ENCODE data around the gene RNF41.

RNF41 gene

DNA sequence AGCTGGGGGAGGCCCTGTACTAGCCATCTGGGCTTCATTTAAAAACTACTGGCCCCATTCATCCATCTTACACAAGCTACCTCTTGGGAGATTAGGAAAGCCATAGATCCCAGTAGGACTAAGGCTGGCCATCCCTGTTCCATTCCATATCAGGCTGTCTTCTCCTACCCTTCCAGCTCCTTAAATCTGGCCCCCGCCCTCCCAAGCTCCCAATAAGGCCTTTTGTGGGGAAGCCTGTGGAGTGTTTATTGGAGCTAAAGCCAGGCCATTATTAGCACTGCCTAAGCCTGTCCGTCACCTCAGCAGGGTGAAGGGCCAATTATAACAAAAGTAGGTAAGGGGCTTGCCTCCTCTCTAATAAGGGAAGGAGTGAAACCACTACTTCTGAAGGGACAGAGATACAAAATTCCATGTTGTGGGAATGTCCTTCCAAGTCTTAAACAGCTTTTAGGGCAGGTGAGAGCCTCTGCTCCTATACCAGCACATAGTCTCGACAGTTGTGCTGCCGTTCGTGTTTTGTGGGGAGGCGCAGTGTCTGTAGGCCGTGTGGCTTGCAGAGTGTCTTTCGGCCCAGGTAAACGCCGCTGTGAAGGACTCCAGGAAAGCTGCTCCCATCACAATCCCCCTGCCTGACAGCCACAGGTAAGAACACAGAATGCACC, 59.9 kb downstream of the RNF41 start:
- POLR2A ChIA-PET, result interaction anchor here (0.6 to 1.8 kb wide), 6 partner anchors 16 to 610 kb away, joined by 3 to 6 read pairs (median 4); partner anchors contain the start of genes ESYT1 and RNF41
- peaks cover 10 to 33% (median 30%) of the 10 kb centered on the region in 4 experiments for H3K4me1 ChIP-seq (ENCODE audit: control extremely low read depth in 1 of 4, control insufficient read depth in 4 of 4, insufficient read depth in 4 of 4, low read length in 3 of 4)
- H3K4me3 ChIP-seq (ENCODE audit: control insufficient read depth in 1 of 7, extremely low read depth in 1 of 7, insufficient read depth in 4 of 7, low read depth in 2 of 7, low read length in 6 of 7), result no peak overlapping the region
- no peak for DNase-seq
- H3K9me3 ChIP-seq (ENCODE audit: control extremely low read depth in 1 of 5, control insufficient read depth in 4 of 5, insufficient read depth in 2 of 5, low read depth in 1 of 5, low read length in 4 of 5), result no peaks in the 10 kb centered on the region
- H3K27ac ChIP-seq (ENCODE audit: insufficient read depth in 1 of 2, low read depth in 1 of 2, low read length in 2 of 2, poor library complexity in 1 of 2, severe bottlenecking in 2 of 2), result no peak overlapping the region
- no peaks in the 10 kb centered on the region for H3K27me3 ChIP-seq (replicated peaks in 2 of 5; ENCODE audit: control insufficient read depth in 4 of 5, insufficient read depth in 5 of 5, low read length in 4 of 5)
- peaks cover 2 to 70% (median 60%) of the 10 kb centered on the region in 4 experiments for H3K36me3 ChIP-seq (ENCODE audit: control insufficient read depth in 4 of 4, insufficient read depth in 4 of 4, low read length in 3 of 4)
- WGBS (ENCODE audit: insufficient coverage), result 98% methylated on average over 6 of the region's 10 CpGs
- CTCF ChIA-PET, result interaction anchor here (0.7 to 6.0 kb wide), 13 partner anchors 7 to 96 kb away, joined by 3 to 47 read pairs (median 5); partner anchors contain the start of genes ANKRD52, ESYT1, SMARCC2 and ZC3H10

DNA sequence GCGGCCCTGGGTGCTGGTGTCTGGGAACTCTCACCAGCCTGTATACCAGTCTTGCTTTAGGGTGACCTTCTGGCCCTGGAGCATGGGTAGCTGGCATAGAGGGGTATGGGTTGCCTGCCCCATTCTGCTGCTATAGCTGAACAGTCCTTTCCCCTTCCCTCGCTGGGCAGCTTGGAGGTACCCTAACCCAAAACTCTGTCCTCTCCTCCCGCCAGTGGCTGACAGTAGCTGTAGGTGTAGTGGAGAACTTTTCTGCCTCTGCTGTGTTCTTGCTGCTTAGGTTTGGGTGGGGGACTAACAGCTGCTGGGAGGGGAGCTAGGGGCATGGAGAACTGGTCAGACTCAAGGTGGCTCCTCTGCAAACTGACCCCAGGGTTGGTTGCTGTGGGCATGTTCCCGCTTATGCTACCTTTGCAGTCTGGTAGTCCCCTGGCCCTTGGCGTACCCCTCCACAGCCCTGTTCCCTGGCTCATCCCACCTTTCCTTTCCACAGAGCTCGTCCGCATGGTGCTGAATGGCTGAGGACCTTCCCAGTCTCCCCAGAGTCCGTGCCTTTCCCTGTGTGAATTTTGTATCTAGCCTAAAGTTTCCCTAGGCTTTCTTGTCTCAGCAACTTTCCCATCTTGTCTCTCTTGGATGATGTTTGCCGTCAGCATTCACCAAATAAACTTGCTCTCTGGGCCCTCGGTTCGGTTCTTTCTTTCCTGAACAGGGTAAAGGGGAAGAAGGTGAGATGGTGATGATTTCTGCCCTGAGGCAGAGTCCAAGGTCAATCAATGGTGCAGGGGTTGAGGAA, 60.6 kb downstream of the RNF41 start:
- Histone ChIP-seq H3K4me3 (ENCODE audit: control insufficient read depth in 1 of 7, extremely low read depth in 1 of 7, insufficient read depth in 4 of 7, low read depth in 2 of 7, low read length in 6 of 7) (peak overlapping the region in 1 of 7 experiments; percentile 41), H3K27ac (ENCODE audit: insufficient read depth in 1 of 2, low read depth in 1 of 2, low read length in 2 of 2, poor library complexity in 1 of 2, severe bottlenecking in 2 of 2) (peak overlapping the region in 1 of 2 experiments; percentile 98), H3K36me3 (ENCODE audit: control insufficient read depth in 4 of 4, insufficient read depth in 4 of 4, low read length in 3 of 4) (peaks cover 2 to 65% (median 58%) of the 10 kb centered on the region in 4 experiments), H3K4me1 (ENCODE audit: control extremely low read depth in 1 of 4, control insufficient read depth in 4 of 4, insufficient read depth in 4 of 4, low read length in 3 of 4) (peaks cover 10 to 35% (median 31%) of the 10 kb centered on the region in 4 experiments), H3K9me3 (ENCODE audit: control extremely low read depth in 1 of 5, control insufficient read depth in 4 of 5, insufficient read depth in 2 of 5, low read depth in 1 of 5, low read length in 4 of 5) (no peaks in the 10 kb centered on the region), H3K27me3 (replicated peaks in 2 of 5; ENCODE audit: control insufficient read depth in 4 of 5, insufficient read depth in 5 of 5, low read length in 4 of 5) (no peaks in the 10 kb centered on the region)
- 96% methylated on average over 6 of the region's 11 CpGs for WGBS (ENCODE audit: insufficient coverage)
- CTCF ChIA-PET, result interaction anchor here (0.6 to 6.0 kb wide), 13 partner anchors 8 to 69 kb away, joined by 3 to 47 read pairs (median 4); partner anchors contain the start of genes ESYT1, SMARCC2 and ZC3H10
- no peak for DNase-seq
- POLR2A ChIA-PET, result interaction anchor here (0.6 to 1.4 kb wide), 4 partner anchors 10 to 61 kb away, joined by 4 to 6 read pairs (median 4); partner anchors contain the start of genes ESYT1 and RNF41

DNA sequence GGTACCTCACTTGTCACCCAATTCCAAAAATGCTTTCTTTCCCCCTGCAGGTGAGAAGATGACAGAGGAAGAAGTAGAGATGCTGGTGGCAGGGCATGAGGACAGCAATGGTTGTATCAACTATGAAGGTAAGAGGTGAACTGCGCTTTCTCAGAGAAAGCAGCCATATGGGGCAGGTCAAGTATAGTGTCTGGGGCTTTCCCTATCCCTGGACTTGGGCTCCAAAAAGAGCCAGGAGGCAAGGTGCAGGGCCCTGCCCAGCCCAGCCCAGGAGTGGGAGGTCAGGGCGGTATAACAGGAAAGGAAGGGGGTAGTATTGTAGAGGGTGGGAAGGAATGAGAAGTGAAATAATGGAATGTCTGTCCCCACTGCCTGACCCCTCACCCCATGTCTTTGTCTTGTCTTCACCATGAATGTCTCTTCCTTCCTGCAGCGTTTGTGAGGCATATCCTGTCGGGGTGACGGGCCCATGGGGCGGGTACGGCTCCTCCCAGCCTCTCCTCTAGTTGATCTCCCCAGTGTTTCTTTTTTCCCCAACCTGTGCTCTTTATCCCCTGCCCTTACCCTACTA, 61.4 kb downstream of the RNF41 start:
- peaks cover 0 to 64% (median 56%) of the 10 kb centered on the region in 4 experiments for H3K36me3 ChIP-seq (ENCODE audit: control insufficient read depth in 4 of 4, insufficient read depth in 4 of 4, low read length in 3 of 4)
- H3K4me1 ChIP-seq (ENCODE audit: control extremely low read depth in 1 of 4, control insufficient read depth in 4 of 4, insufficient read depth in 4 of 4, low read length in 3 of 4), result peaks cover 10 to 35% (median 31%) of the 10 kb centered on the region in 4 experiments
- peak overlapping the region in 5 of 7 experiments; percentile 41 to 98 (median 91) for H3K4me3 ChIP-seq (ENCODE audit: control insufficient read depth in 1 of 7, extremely low read depth in 1 of 7, insufficient read depth in 4 of 7, low read depth in 2 of 7, low read length in 6 of 7)
- 65% methylated on average over 5 of the region's 7 CpGs for WGBS (ENCODE audit: insufficient coverage)
- no peaks in the 10 kb centered on the region for H3K27me3 ChIP-seq (replicated peaks in 2 of 5; ENCODE audit: control insufficient read depth in 4 of 5, insufficient read depth in 5 of 5, low read length in 4 of 5)
- H3K9me3 ChIP-seq (ENCODE audit: control extremely low read depth in 1 of 5, control insufficient read depth in 4 of 5, insufficient read depth in 2 of 5, low read depth in 1 of 5, low read length in 4 of 5), result no peaks in the 10 kb centered on the region
- DNase-seq, result no peak
- ChIA-PET CTCF (interaction anchor here (0.6 to 5.6 kb wide), 10 partner anchors 9 to 69 kb away, joined by 3 to 36 read pairs (median 4); partner anchors contain the start of genes SMARCC2 and ZC3H10), POLR2A (interaction anchor here (1.0 to 1.2 kb wide), 2 partner anchors 28 to 32 kb away, joined by 4 to 6 read pairs; partner anchors contain the start of gene ESYT1)
- H3K27ac ChIP-seq (ENCODE audit: insufficient read depth in 1 of 2, low read depth in 1 of 2, low read length in 2 of 2, poor library complexity in 1 of 2, severe bottlenecking in 2 of 2), result peak overlapping the region in 1 of 2 experiments; percentile 98

DNA sequence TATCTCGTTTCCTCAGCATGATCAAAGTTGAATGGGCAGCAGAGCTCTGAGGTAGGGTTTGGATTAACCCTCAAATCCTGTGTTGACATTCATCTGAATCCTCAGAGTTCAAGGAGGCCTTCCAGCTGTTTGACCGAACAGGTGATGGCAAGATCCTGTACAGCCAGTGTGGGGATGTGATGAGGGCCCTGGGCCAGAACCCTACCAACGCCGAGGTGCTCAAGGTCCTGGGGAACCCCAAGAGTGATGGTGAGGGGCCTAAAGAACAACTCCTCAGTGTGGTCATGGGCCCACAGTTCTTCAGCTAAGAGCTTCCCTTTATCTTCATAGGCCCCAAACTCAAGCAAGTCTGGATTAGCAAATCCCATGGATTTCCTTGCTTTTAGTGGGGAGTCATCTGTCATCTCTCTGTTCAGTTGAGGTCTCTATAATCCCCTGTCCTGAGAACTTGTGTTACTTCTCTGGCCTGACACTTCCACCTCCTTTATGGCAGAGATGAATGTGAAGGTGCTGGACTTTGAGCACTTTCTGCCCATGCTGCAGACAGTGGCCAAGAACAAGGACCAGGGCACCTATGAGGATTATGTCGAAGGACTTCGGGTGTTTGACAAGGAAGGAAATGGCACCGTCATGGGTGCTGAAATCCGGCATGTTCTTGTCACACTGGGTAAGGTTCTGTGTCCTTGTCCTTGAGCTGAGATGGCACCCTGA, 62.1 kb downstream of the RNF41 start:
- Histone ChIP-seq H3K27me3 (replicated peaks in 2 of 5; ENCODE audit: control insufficient read depth in 4 of 5, insufficient read depth in 5 of 5, low read length in 4 of 5) (no peaks in the 10 kb centered on the region), H3K4me1 (ENCODE audit: control extremely low read depth in 1 of 4, control insufficient read depth in 4 of 4, insufficient read depth in 4 of 4, low read length in 3 of 4) (peaks cover 10 to 35% (median 31%) of the 10 kb centered on the region in 4 experiments), H3K9me3 (ENCODE audit: control extremely low read depth in 1 of 5, control insufficient read depth in 4 of 5, insufficient read depth in 2 of 5, low read depth in 1 of 5, low read length in 4 of 5) (no peaks in the 10 kb centered on the region), H3K4me3 (ENCODE audit: control insufficient read depth in 1 of 7, extremely low read depth in 1 of 7, insufficient read depth in 4 of 7, low read depth in 2 of 7, low read length in 6 of 7) (peak overlapping the region in 6 of 7 experiments; percentile 71 to 99 (median 96)), H3K36me3 (ENCODE audit: control insufficient read depth in 4 of 4, insufficient read depth in 4 of 4, low read length in 3 of 4) (peaks cover 0 to 61% (median 52%) of the 10 kb centered on the region in 4 experiments), H3K27ac (ENCODE audit: insufficient read depth in 1 of 2, low read depth in 1 of 2, low read length in 2 of 2, poor library complexity in 1 of 2, severe bottlenecking in 2 of 2) (peak overlapping the region; percentile 94 to 98)
- ChIA-PET POLR2A (interaction anchor here (0.5 to 2.6 kb wide), 5 partner anchors 10 to 52 kb away, joined by 3 to 24 read pairs (median 4); partner anchors contain the start of genes ESYT1 and ZC3H10), CTCF (interaction anchor here (0.8 to 5.6 kb wide), 12 partner anchors 12 to 41 kb away, joined by 3 to 36 read pairs (median 4); partner anchors contain the start of genes ESYT1, SMARCC2 and ZC3H10)
- 64% methylated on average over 4 of the region's 8 CpGs for WGBS (ENCODE audit: insufficient coverage)
- DNase-seq, result no peak

DNA sequence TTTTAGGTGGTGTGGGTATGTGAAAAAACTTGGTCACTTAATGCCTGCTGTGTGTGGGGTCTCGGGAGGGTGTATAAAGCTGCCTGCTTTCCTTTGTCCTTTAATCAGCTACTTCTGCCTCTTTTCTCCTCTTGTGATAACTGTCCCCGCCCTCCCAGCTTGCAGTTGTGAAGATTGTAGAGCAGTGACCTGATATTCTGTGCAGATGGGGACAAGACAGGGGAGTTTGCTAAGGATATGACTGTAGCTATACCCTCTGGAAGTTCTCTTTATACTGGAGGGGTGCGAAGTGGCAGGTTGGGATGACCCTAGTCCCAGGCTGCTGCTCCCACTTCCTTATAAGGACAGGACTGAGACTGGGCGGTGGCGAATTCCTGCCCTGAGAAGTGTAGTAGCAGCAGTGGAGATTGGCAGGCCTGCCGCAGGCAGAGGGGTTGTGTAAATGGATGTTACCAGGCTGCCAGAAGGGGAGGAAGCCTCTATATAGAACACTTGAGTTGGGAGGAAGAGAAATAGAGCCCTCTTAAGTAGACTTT, 62.7 kb downstream of the RNF41 start:
- WGBS (ENCODE audit: insufficient coverage), result 0% methylated on average over 4 of the region's 6 CpGs
- peak in 2 of 3 donors; percentile 32 to 46 for DNase-seq
- peaks cover 10 to 35% (median 32%) of the 10 kb centered on the region in 4 experiments for H3K4me1 ChIP-seq (ENCODE audit: control extremely low read depth in 1 of 4, control insufficient read depth in 4 of 4, insufficient read depth in 4 of 4, low read length in 3 of 4)
- H3K4me3 ChIP-seq (ENCODE audit: control insufficient read depth in 1 of 7, extremely low read depth in 1 of 7, insufficient read depth in 4 of 7, low read depth in 2 of 7, low read length in 6 of 7), result peak overlapping the region; percentile 71 to 99 (median 97)
- H3K27me3 ChIP-seq (replicated peaks in 2 of 5; ENCODE audit: control insufficient read depth in 4 of 5, insufficient read depth in 5 of 5, low read length in 4 of 5), result no peaks in the 10 kb centered on the region
- peak overlapping the region; percentile 94 to 98 for H3K27ac ChIP-seq (ENCODE audit: insufficient read depth in 1 of 2, low read depth in 1 of 2, low read length in 2 of 2, poor library complexity in 1 of 2, severe bottlenecking in 2 of 2)
- CTCF ChIA-PET, result interaction anchor here (0.8 to 5.6 kb wide), 12 partner anchors 11 to 41 kb away, joined by 3 to 36 read pairs (median 4); partner anchors contain the start of genes ESYT1, SMARCC2 and ZC3H10
- H3K36me3 ChIP-seq (ENCODE audit: control insufficient read depth in 4 of 4, insufficient read depth in 4 of 4, low read length in 3 of 4), result peaks cover 0 to 58% (median 46%) of the 10 kb centered on the region in 4 experiments
- H3K9me3 ChIP-seq (ENCODE audit: control extremely low read depth in 1 of 5, control insufficient read depth in 4 of 5, insufficient read depth in 2 of 5, low read depth in 1 of 5, low read length in 4 of 5), result no peaks in the 10 kb centered on the region
- POLR2A ChIA-PET, result interaction anchor here (0.5 to 2.6 kb wide), 5 partner anchors 11 to 52 kb away, joined by 3 to 24 read pairs (median 4); partner anchors contain the start of genes ESYT1 and ZC3H10

Data from common myeloid progenitor, CD34-positive (primary cell).